Activated naive CD4-positive, alpha-beta T cell treated with anti-CD3 and anti-CD28 coated beads, Interleukin-2, amount 10 ng/mL, durations not matched to agents 7 days and 5 days (primary cell): Measurements from ENCODE around the gene MDM2.
"Not testable (repeated sequence)": the region's sequence is repeated elsewhere in the genome, so short reads cannot be mapped to it uniquely, and the experiment has no call there.

Experiments used
- CTCF ChIA-PET: fragments of 350-600 bp; sonication (Branson Sonifier 250); formaldehyde crosslinking; loops from one replicate; lab custom pipeline; 2021; ENCODE audit warnings: antibody characterized with exemption; lab: Charles Lee
- DNase-seq: peaks from one replicate; pipeline ENCODE4 v3.0.0-alpha.2; 2020
- H3K27ac Mint-ChIP-seq: one replicate; pipeline ENCODE4 v1.8.0; 2021; ENCODE audit warnings: mild to moderate bottlenecking, moderate library complexity, mixed read lengths
- H3K27me3 Mint-ChIP-seq: one replicate; pipeline ENCODE4 v1.8.0; 2021; ENCODE audit warnings: mild to moderate bottlenecking, mixed read lengths
- H3K36me3 Mint-ChIP-seq: one replicate; pipeline ENCODE4 v1.8.0; 2021; ENCODE audit warnings: mixed read lengths
- H3K4me1 Mint-ChIP-seq: one replicate; pipeline ENCODE4 v1.8.0; 2021; ENCODE audit warnings: mixed read lengths
- H3K4me3 Mint-ChIP-seq: one replicate; pipeline ENCODE4 v1.8.0; 2021; ENCODE audit warnings: mild to moderate bottlenecking, moderate library complexity, mixed read lengths
- H3K9me3 Mint-ChIP-seq: one replicate; pipeline ENCODE4 v1.8.0; 2021; ENCODE audit warnings: mixed read lengths

The MDM2 gene

GRCh38 chr12:68851592-68852306 is 43.8 kb downstream of the MDM2 start:
- Mint-ChIP-seq H3K27me3 (no peaks in the 10 kb centered on the region), H3K27ac (no peak overlapping the region), H3K36me3 (peaks cover 1% of the 10 kb centered on the region), H3K4me3 (no peak overlapping the region), H3K9me3 (no peaks in the 10 kb centered on the region), H3K4me1 (no peaks in the 10 kb centered on the region)
- CTCF ChIA-PET = interaction anchor here (0.7 to 1.2 kb wide), 2 partner anchors 10 to 1470 kb away, joined by 3 read pairs; no protein-coding TSS in a partner anchor
- DNase-seq = no peak

GRCh38 chr12:68853396-68854077 is 45.6 kb downstream of the MDM2 start:
- Mint-ChIP-seq H3K27ac (no peak overlapping the region), H3K36me3 (no peaks in the 10 kb centered on the region), H3K27me3 (no peaks in the 10 kb centered on the region), H3K9me3 (no peaks in the 10 kb centered on the region), H3K4me3 (no peak overlapping the region), H3K4me1 (no peaks in the 10 kb centered on the region)
- no peak for DNase-seq
- CTCF ChIA-PET = interaction anchor here (1.0 to 1.9 kb wide), 4 partner anchors 9 to 630 kb away, joined by 3 to 6 read pairs (median 4); no protein-coding TSS in a partner anchor

- H3K27me3 Mint-ChIP-seq = no peaks in the 10 kb centered on the region
- no peak overlapping the region for H3K4me3 Mint-ChIP-seq
- no peak overlapping the region for H3K27ac Mint-ChIP-seq
- no peaks in the 10 kb centered on the region for H3K4me1 Mint-ChIP-seq
- CTCF ChIA-PET = interaction anchor here (0.9 to 1.9 kb wide), 5 partner anchors 9 to 631 kb away, joined by 3 to 6 read pairs (median 4); no protein-coding TSS in a partner anchor
- DNase-seq = no peak
- H3K36me3 Mint-ChIP-seq = no peaks in the 10 kb centered on the region
- no peaks in the 10 kb centered on the region for H3K9me3 Mint-ChIP-seq
These were observed 46.1 kb downstream of the MDM2 start for GRCh38 chr12:68854078-68854468.

GRCh38 chr12:68854554-68854953 is 46.6 kb downstream of the MDM2 start:
- Mint-ChIP-seq H3K27ac (no peak overlapping the region), H3K27me3 (no peaks in the 10 kb centered on the region), H3K36me3 (no peaks in the 10 kb centered on the region), H3K4me1 (no peaks in the 10 kb centered on the region), H3K4me3 (no peak overlapping the region), H3K9me3 (no peaks in the 10 kb centered on the region)
- CTCF ChIA-PET = interaction anchor here (0.9 to 1.9 kb wide), 5 partner anchors 10 to 631 kb away, joined by 3 to 6 read pairs (median 4); no protein-coding TSS in a partner anchor
- no peak for DNase-seq

- CTCF ChIA-PET = interaction anchor here (0.9 to 1.9 kb wide), 4 partner anchors 10 to 399 kb away, joined by 3 to 6 read pairs (median 4); no protein-coding TSS in a partner anchor
- Mint-ChIP-seq H3K9me3 (no peaks in the 10 kb centered on the region), H3K27ac (no peak overlapping the region), H3K27me3 (no peaks in the 10 kb centered on the region), H3K4me3 (no peak overlapping the region), H3K4me1 (no peaks in the 10 kb centered on the region), H3K36me3 (no peaks in the 10 kb centered on the region)
- no peak for DNase-seq
These were observed 47.1 kb downstream of the MDM2 start for GRCh38 chr12:68855111-68855510.

- CTCF ChIA-PET = interaction anchor here (1.2 kb wide), 1 partner anchor 399 kb away, joined by 3 read pairs; no protein-coding TSS in a partner anchor
- no peaks in the 10 kb centered on the region for H3K27me3 Mint-ChIP-seq
- H3K4me1 Mint-ChIP-seq = no peaks in the 10 kb centered on the region
- H3K36me3 Mint-ChIP-seq = no peaks in the 10 kb centered on the region
- H3K27ac Mint-ChIP-seq = no peak overlapping the region
- H3K9me3 Mint-ChIP-seq = no peaks in the 10 kb centered on the region
- no peak overlapping the region for H3K4me3 Mint-ChIP-seq
- no peak for DNase-seq
These were observed 47.8 kb downstream of the MDM2 start for GRCh38 chr12:68855771-68856170.

GRCh38 chr12:68856510-68856909 is 48.5 kb downstream of the MDM2 start:
- CTCF ChIA-PET = interaction anchor here (1.2 kb wide), 1 partner anchor 398 kb away, joined by 3 read pairs; no protein-coding TSS in a partner anchor
- DNase-seq = no peak
- Mint-ChIP-seq H3K9me3 (no peaks in the 10 kb centered on the region), H3K36me3 (no peaks in the 10 kb centered on the region), H3K27me3 (no peaks in the 10 kb centered on the region), H3K27ac (no peak overlapping the region), H3K4me3 (no peak overlapping the region), H3K4me1 (no peaks in the 10 kb centered on the region)

GRCh38 chr12:68861890-68862289 is 53.9 kb downstream of the MDM2 start:
- Mint-ChIP-seq H3K27me3 (no peaks in the 10 kb centered on the region), H3K4me1 (no peaks in the 10 kb centered on the region), H3K27ac (no peak overlapping the region), H3K36me3 (no peaks in the 10 kb centered on the region), H3K4me3 (no peak overlapping the region), H3K9me3 (no peaks in the 10 kb centered on the region)
- DNase-seq = no peak
- CTCF ChIA-PET = interaction anchor here (1.1 kb wide), 1 partner anchor 11 kb away, joined by 3 read pairs; no protein-coding TSS in a partner anchor

GRCh38 chr12:68863109-68863770 is 55.3 kb downstream of the MDM2 start:
- no peak overlapping the region for H3K4me3 Mint-ChIP-seq
- no peaks in the 10 kb centered on the region for H3K36me3 Mint-ChIP-seq
- no peak overlapping the region for H3K27ac Mint-ChIP-seq
- H3K4me1 Mint-ChIP-seq = no peaks in the 10 kb centered on the region
- DNase-seq = no peak
- no peaks in the 10 kb centered on the region for H3K27me3 Mint-ChIP-seq
- CTCF ChIA-PET = interaction anchor here (1.1 to 1.2 kb wide), 2 partner anchors 33 to 206 kb away, joined by 3 to 9 read pairs; no protein-coding TSS in a partner anchor
- no peaks in the 10 kb centered on the region for H3K9me3 Mint-ChIP-seq

GRCh38 chr12:68863886-68864454 is 56.0 kb downstream of the MDM2 start:
- not testable (repeated sequence) for H3K9me3 Mint-ChIP-seq, H3K4me1 Mint-ChIP-seq, H3K4me3 Mint-ChIP-seq, H3K27me3 Mint-ChIP-seq, H3K36me3 Mint-ChIP-seq, H3K27ac Mint-ChIP-seq
- CTCF ChIA-PET = interaction anchor here (0.7 to 1.9 kb wide), 4 partner anchors 16 to 206 kb away, joined by 3 to 6 read pairs (median 4); no protein-coding TSS in a partner anchor
- DNase-seq = peak; percentile 44

- DNase-seq = no peak
- no peaks in the 10 kb centered on the region for H3K27me3 Mint-ChIP-seq
- no peak overlapping the region for H3K27ac Mint-ChIP-seq
- H3K36me3 Mint-ChIP-seq = no peaks in the 10 kb centered on the region
- CTCF ChIA-PET = interaction anchor here (0.7 to 1.9 kb wide), 6 partner anchors 13 to 293 kb away, joined by 3 to 6 read pairs (median 4); no protein-coding TSS in a partner anchor
- H3K4me1 Mint-ChIP-seq = no peaks in the 10 kb centered on the region
- H3K9me3 Mint-ChIP-seq = no peaks in the 10 kb centered on the region
- H3K4me3 Mint-ChIP-seq = no peak overlapping the region
These were observed 56.6 kb downstream of the MDM2 start for GRCh38 chr12:68864604-68865003.

GRCh38 chr12:68865399-68866164 is 57.6 kb downstream of the MDM2 start:
- Mint-ChIP-seq H3K36me3 (no peaks in the 10 kb centered on the region), H3K4me3 (no peak overlapping the region), H3K9me3 (no peaks in the 10 kb centered on the region), H3K27me3 (no peaks in the 10 kb centered on the region), H3K27ac (no peak overlapping the region), H3K4me1 (no peaks in the 10 kb centered on the region)
- CTCF ChIA-PET = interaction anchor here (1.2 to 1.9 kb wide), 3 partner anchors 15 to 292 kb away, joined by 3 to 6 read pairs (median 4); no protein-coding TSS in a partner anchor
- no peak for DNase-seq

- Mint-ChIP-seq H3K4me3 (no peak overlapping the region), H3K36me3 (no peaks in the 10 kb centered on the region), H3K4me1 (peaks cover 2% of the 10 kb centered on the region), H3K9me3 (no peaks in the 10 kb centered on the region), H3K27me3 (no peaks in the 10 kb centered on the region), H3K27ac (no peak overlapping the region)
- CTCF ChIA-PET = interaction anchor here (1.0 to 6.9 kb wide), 2 partner anchors 131 to 203 kb away, joined by 3 to 39 read pairs; no protein-coding TSS in a partner anchor
- DNase-seq = no peak
These were observed 59.0 kb downstream of the MDM2 start for GRCh38 chr12:68866950-68867349.
